GM18511 (cell line): ENCODE measurements around the gene FOXK1.

ENCODE experiments used
- ATAC-seq: cut with Tn5 transposase; IDR thresholded peaks from one replicate; pipeline ENCODE4 v1.9.1; 2021; ENCODE audit warnings: mild to moderate bottlenecking, moderate library complexity; ENCODE audit not compliant: unreplicated experiment

Gene FOXK1

DNA sequence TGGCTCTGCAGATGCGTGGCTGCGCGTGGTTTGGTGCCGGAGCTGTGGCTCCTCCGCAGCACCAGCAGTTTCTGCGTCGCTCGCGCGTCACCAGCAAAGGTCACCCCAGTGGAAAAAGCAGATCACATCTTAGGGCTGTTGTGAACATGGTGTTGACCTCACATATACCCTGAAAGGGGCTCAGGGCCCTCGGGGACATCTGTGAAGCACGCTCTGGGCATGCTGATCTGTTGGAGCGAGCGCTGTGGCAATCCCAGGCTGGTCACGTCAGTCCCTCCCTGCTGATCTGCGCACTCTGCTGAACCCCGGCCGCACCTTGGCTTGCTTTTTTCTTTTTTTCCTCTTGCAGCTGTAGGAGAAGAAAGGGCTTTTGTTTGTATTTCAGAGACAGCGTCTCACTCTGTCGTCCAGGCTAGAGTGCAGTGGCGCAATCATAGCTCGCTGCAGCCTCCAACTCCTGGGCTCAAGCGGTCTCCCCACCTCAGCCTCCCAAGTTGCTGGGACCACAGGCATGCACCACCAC is 60.0 kb downstream of the FOXK1 start:
- no peak for ATAC-seq

DNA sequence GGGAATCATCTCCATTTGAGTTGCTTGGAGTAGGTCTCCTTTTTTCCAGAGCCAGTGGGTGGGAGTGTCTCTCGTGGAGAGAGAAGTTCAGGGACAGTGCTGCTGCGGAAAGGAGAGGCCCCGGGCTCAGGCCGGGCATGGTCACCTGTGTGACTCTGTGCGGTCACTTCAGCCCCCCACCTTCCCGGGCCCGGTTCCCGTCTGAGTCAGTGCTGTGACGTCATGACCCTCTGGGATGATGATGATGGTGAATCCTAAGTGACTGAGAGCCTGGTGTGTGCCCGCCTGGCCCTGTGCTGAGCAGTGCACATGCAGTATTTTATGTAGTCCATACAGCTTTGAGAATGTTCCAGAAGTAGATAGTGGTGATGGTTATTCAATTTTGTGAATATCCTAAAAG is 60.8 kb downstream of the FOXK1 start:
- ATAC-seq: no peak

DNA sequence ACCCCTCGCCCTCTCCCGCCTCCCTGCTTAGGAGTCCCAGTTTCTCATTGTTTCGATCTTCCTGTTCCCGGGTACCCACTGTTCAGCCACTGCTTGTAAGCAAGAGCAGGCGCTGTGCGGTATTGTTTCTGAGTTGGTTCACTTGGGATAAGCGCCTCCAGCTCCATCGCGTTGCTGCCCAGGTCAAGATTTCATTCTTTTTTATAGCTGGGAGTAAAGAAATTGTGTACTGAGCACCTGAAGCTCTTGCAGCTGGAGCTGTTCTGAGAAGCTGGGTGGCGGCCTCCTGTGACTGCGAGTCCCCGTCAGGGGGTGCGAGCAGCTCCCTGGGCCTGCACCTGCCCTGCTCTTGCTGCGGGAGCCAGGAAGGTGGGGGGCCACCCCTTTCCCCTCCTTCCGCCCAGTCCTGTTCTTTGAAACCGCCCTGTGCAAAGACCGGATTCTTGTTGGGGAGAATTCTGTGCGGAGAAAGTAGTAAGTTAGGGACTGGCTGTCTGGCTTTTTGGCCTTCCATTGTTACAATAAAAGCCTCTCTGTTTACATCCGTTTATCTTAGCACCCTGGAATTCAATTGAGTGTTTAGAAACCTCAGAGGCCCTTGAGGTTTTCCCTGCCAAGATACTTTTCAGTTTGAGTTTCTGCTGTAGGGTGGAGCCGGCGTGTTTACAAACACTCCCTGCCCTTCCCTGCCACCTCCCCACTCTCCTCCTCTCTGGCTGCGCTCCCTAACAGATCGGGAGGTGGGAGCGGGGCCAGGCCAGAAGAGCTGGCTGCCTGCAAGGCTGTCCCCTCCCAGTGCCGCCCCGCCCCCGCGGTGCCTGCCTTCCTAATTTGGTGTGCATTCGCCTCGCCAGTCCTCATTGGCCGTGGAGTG is 62.5 kb downstream of the FOXK1 start:
- ATAC-seq: peak; percentile 83

DNA sequence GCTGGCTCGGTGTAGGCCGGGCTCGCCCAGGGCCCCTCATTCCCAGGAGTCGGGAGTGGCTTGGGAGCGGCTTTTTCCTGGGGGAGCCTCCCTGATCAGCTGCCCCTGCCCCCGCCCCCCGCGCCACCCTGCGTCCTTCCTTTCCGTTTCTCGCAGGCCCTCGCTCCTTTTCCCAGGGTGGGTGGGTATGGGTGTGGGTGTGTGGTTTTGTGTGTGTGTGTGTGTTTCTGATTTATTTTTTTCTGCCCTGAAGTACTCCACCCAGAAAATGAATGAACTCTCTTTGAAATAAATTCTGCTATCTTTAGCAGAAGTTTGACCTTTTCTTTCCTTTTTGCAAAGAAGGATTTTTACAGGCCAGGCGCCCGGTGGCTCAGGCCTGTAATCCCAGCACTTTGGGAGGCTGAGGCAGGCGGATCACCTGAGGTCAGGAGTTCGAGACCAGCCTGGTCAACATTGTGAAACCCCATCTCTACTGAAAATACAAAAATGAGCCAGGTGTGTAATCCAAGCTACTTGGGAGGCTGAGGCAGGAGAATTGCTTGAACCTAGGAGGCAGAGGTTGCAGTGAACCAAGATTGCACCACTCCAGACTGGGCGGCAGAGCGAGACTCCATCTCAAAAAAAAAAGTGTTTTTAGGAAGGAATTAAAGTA is 63.3 kb downstream of the FOXK1 start:
- peak; percentile 39 for ATAC-seq

DNA sequence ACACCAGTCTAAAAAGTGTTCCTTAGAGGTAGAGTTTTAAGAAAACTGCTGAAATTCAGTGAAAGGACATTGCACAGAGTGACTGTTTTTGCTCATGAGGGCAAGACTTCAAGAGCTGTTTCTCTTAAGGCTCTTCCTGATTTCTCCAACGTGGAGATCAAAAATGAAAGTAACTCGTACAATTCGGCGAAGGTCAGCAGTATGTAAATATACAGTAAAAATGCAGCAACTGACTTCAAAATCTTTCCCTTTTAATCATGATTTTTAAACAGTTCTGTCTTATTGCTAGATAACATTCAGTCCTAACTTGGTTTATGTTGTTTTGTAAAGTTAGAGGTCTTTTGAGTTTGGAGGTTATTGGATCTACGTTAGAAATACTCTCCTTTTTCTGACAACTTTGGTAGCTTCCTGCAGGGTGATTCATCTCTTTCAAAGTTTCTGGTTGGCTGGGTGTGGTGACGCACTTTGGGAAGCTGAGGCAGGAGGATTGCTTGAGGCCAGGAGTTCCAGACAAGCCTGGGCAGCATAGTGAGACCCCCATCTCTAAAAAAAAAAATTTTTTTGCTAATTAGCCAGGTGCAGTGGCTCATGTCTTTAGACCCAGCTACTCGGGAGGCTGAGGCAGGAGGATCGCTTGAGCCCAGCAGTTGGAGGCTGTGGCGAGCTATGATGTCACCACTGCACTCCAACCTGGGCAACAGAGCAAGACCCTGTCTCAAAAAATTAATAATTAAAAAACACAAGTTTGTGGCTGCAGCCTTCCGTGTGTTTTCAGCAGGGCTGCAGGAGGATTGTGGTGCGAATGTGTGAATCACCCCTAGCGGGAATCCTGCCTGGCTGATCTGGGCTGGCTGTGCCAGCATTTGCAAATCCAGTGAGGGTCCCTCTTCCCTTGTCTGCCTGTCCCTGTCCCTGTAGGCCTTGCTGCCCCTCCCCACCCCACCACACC is 64.2 kb downstream of the FOXK1 start:
- ATAC-seq: peak; percentile 41

DNA sequence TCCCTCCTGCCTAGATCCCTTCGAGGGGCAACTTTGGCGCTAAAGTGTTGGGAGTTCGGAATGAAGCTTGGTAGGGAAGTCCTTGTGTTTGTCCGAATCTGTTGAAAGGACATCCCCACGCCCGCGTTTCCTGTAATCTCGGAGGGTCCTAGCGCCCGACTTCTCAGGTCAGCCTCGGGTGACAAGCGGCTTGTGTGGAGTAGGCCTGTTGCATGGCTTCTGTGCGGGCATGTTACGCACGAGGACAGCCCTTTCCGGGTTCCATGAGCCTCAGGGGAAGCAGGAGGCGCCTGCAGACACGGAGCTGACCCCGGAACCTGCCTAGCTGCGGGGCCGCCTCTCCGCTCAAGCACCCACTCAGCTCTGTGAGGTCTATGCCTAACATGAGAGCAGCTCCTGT is 64.9 kb downstream of the FOXK1 start:
- no peak for ATAC-seq

DNA sequence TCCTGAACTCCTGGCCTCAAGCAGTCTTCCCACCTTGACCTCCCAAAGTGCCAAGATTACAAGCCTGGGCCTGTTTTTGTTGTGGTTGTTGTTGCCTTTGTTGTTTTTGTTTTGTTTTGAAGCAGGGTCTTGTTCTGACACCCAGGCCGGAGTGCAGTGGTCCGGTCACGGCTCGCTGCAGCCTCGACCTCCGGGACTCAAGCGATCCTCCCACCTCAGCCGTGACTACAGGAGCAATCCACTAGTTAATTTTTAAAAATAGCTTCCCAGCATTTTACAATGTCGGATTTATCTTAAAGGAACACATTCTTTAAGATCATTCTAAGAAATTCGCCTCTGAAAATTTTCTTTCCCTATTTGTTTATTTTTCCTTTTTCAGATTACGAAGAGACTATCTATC is 65.7 kb downstream of the FOXK1 start:
- no peak for ATAC-seq

DNA sequence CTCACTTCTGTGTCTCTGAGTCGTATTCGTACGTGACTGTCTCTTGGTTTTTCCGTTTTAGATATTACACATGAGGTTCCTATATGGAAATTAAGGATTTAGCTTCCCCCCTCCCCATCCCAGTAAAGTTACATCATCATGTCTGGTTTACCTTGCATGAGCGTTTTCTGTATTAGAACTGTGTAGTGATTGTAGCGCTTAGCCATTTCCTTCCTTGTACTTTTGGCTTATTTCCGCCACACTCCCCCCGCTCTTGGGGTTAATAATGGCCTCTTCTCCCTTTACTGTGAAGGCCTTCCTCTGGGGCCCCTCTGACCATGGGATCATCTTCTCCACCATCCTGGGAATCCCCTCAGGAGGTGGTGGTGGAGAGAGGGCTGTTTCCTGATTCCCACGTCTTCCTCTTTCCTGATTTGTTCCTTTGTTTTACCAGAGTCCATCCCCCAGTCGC is 66.2 kb downstream of the FOXK1 start:
- ATAC-seq: no peak

DNA sequence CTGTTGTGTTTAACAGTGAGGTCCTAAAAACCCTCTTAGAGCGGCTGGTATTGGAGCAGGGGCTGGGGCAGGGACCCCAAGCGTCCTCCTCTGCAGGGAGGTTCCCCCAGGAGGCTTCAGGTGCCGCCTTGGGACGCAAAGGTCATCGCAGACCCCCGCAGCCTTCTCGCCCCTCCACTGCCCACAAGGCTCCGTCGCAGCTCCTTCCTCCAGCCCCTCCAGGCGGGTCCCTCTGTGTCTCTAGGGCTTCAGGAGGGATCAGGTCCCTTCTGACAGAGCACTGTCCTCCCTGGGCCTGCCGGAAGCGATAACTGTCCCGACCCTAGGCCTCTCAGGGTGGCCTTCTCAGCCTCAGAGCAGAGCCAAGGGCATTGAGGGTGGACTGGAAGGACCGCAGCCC is 67.3 kb downstream of the FOXK1 start:
- ATAC-seq: no peak

DNA sequence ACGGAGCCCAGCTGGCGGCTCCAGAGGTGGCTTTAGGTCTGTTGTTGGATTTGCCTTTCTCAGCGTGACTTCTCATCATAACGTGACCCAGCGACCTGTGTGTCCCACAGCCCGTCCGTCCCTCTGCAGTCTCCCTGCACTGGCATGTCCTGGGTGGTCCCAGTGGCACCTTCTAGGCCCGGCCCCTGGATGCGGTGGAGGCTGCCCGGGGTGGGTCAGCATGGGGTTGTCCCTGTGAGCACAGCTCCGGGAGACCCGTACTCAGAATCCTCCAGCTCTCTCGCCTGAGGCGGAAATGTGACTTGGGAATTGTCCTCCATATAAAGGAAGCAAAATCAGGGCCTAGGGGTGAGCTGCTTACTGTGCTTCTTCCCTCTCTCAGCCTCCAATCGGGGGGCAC is 67.7 kb downstream of the FOXK1 start:
- ATAC-seq: no peak

DNA sequence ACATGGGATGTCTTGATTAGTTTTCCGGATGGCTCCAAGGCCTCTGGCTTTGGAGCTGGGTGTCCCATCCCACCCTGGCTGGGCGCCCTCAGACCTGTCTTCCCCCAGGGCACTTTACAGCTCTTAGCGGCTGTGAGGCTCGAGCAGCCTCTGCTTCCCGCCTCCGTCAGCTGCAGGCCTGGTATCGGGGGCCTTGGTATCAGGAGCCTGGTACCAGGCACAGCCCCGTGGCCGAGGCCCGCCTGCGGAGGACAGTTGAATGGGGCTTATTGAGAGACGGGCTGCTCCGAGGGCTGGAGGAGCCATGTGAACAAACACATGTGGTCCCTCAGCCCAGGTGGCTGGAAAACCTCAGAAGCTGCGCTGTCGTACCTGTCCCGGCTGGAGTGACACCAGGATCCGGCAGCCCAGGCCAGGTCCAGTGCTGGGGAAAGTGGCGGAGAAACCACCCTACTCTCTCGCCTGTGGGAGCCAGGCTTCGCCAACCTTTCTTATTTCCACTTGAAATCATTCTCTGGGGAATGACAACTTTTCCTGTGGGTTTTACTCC is 69.4 kb downstream of the FOXK1 start:
- ATAC-seq: no peak

DNA sequence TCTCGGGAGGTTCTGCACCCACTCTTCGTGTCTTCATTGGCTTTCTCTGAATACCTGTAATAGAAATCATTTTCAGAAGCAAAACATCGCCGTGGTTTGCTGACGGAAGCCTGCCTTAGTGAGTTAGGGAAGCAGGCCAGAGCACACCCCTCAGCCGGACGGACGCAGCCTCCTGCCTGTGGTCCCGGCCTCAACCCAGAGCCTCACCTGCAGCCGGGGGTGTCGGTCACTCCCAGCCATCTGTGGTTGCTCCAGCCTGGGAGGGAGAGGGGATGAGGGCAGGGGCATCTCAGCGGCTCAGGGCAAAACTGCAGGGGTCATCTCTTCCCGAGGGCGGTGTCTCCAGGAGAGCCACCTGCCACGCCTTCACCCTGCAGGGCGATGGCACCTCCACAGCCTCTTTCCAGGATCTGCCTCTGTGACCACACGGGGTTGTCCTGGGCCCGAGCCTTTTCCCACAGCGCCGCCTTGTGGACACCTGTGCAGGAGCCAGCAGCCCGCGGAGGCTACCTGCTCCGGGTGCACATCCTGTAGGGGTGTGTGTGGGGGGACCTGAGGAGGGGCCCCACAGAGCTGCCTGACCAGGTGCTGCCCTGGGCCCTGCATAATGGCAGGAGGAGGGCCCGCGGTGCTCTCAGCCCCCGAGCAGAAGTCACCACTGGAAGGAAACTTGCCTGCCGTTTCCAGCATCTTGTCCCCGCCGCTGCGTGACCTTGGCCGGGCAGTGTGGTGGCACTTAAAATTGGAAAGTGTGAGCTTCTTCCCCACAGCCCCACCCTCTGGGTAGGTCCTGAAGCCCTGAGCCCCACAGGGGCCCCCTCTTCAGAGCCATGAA is 71.7 kb downstream of the FOXK1 start:
- peak; percentile 93 for ATAC-seq

DNA sequence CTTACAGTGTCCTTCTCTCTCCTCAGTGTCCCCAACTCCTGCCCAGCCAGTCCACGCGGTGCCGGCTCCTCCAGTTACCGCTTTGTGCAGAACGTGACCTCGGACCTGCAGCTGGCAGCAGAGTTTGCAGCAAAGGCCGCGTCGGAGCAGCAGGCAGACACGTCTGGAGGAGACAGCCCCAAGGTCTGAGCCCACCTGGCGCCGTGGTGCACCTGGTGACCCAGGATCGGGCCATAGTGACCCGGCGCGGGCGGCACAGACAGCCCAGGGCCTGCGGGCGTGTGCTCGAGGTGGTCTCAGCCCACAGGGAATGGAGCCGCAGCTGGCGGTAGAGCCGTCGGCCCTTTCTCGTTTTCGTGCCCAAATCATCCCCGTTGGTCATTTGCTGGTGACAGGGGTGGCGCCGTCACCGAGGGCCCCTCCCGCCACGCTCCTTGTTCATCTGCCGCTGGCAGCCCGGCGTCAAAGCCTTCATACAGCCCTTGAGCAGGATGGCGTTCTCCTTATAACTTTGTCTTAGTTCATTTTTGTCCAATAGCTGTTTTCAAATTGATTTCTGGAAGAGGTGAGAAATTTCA is 72.4 kb downstream of the FOXK1 start:
- ATAC-seq: no peak

DNA sequence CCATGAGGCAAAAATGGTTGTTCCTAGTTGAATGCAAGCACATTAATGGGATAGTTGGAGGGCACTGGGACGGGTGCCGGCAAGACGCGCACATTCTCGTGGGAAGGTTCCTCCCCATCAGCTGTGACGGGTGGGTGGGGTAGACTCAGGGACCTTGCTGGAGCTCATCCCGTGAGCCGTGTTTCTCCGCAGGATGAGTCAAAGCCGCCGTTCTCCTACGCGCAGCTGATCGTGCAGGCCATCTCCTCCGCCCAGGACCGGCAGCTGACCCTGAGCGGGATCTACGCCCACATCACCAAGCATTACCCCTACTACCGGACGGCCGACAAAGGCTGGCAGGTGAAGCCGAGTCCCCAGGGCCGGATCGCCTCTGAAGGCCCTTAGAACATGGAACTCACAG is 73.0 kb downstream of the FOXK1 start:
- ATAC-seq: no peak

DNA sequence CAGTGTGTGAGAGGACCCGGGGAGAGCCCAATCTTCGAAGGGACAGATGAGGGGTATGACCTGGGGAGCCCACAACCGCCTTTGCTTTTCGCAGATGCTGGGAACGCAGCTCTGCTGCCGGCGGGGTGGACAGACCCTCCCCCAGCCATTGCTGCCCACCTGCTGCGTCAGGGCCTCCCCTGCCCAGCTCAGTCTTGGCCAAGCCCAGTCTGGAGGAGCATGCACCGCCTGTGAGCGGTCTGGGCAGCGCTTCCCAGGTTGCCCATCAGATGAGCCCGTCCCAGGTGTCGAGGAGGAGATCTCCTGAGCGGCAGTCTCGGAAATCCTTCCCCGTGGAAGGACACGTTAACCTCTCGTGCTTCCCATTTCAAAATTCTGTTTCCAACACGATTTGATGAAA is 76.0 kb downstream of the FOXK1 start:
- no peak for ATAC-seq

DNA sequence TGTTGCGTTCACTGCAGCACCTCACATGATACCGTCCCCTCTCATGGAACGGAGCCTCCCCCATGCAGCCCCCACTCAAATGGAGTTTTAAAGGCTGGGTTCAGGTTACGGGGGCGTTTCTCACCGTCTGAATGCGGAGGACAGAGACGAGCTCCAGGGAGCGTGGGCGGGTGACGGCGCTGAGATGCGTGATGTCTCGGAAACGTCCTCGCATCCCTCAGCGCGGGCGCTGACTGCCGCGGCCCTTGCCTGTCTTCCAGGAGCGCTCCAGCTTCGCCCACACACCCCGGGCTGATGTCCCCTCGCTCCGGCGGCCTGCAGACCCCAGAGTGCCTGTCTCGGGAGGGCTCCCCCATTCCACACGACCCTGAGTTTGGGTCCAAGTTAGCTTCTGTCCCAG is 76.7 kb downstream of the FOXK1 start:
- no peak for ATAC-seq

DNA sequence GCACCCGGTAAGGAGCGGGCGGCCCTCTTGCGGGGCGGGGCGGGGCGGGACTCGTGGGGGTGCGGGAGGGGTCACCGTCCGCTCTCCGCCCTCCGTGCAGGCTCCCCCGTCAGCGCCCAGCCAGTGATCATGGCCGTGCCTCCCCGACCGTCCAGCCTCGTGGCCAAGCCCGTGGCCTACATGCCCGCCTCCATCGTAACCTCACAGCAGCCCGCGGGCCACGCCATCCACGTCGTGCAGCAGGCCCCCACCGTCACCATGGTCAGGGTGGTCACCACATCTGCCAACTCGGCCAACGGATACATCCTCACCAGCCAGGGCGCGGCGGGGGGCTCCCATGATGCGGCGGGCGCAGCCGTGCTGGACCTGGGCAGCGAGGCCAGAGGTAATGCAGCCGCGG is 77.1 kb downstream of the FOXK1 start:
- no peak for ATAC-seq

DNA sequence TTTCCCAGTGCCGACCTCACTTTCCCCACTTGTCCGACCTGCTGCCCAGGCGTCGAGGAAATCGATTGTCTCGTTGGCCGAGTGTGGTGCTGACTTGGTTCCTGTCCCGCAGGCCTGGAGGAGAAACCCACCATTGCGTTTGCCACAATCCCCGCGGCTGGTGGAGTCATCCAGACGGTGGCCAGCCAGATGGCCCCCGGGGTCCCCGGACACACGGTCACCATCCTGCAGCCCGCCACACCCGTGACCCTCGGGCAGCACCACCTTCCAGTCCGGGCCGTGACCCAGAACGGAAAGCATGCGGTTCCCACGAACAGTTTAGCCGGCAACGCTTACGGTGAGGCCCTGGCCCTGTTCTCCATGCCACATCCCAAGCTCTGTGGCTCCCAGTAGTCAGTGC is 78.9 kb downstream of the FOXK1 start:
- no peak for ATAC-seq
